Right forelimb (tissue), 1 donor: Measurements from ENCODE around the gene TESK2.

Experiments used
- DNase-seq: peaks from one replicate; pipeline ENCODE4 v3.0.0-alpha.2; 2018

TESK2 gene

GRCh38 chr1:45465277-45465676, 25.7 kb downstream of the TESK2 start:
- no peak for DNase-seq

- no peak for DNase-seq
Observed at GRCh38 chr1:45458894-45459293, 32.1 kb downstream of the TESK2 start.

- DNase-seq, result no peak
Observed at GRCh38 chr1:45456531-45456930, 34.4 kb downstream of the TESK2 start.

- no peak for DNase-seq
Observed at GRCh38 chr1:45455162-45455561, 35.8 kb downstream of the TESK2 start.

GRCh38 chr1:45454464-45454863, 36.5 kb downstream of the TESK2 start:
- no peak for DNase-seq

- no peak for DNase-seq
Observed at GRCh38 chr1:45452503-45452902, 38.5 kb downstream of the TESK2 start.

- DNase-seq, result no peak
Observed at GRCh38 chr1:45448357-45448756, 42.6 kb downstream of the TESK2 start.

- DNase-seq, result no peak
Observed at GRCh38 chr1:45446950-45447672, 43.9 kb downstream of the TESK2 start.

- no peak for DNase-seq
Observed at GRCh38 chr1:45446530-45446929, 44.4 kb downstream of the TESK2 start.

- DNase-seq, result no peak
Observed at GRCh38 chr1:45444609-45445131, 46.3 kb downstream of the TESK2 start.

GRCh38 chr1:45443580-45444446, 47.1 kb downstream of the TESK2 start:
- no peak for DNase-seq

- DNase-seq, result no peak
Observed at GRCh38 chr1:45442272-45442671, 48.7 kb downstream of the TESK2 start.

GRCh38 chr1:45437323-45437722, 53.6 kb downstream of the TESK2 start:
- DNase-seq, result no peak

GRCh38 chr1:45430490-45430889, 60.5 kb downstream of the TESK2 start:
- DNase-seq, result no peak

- no peak for DNase-seq
Observed at GRCh38 chr1:45429561-45430159, 61.3 kb downstream of the TESK2 start.

- no peak for DNase-seq
Observed at GRCh38 chr1:45423906-45424678, 66.9 kb downstream of the TESK2 start.

GRCh38 chr1:45421935-45422334, 69.0 kb downstream of the TESK2 start:
- no peak for DNase-seq

GRCh38 chr1:45414746-45415145, 76.2 kb downstream of the TESK2 start:
- DNase-seq, result no peak

- DNase-seq, result no peak
Observed at GRCh38 chr1:45412899-45413298, 78.1 kb downstream of the TESK2 start.

- DNase-seq, result no peak
Observed at GRCh38 chr1:45411510-45411899, 79.5 kb downstream of the TESK2 start.

GRCh38 chr1:45410850-45411509, 80.0 kb downstream of the TESK2 start:
- DNase-seq, result no peak

- DNase-seq, result no peak
Observed at GRCh38 chr1:45409276-45409675, 81.7 kb downstream of the TESK2 start.
